SK-N-MC (cell line): Measurements from ENCODE around the gene SLC26A9.

Experiments
- EZH2 ChIP-seq: fragments of 200-600 bp; sonication (generic); IDR thresholded peaks from one replicate; pipeline ENCODE4 v1.6.1; 2017; ENCODE audit warnings: antibody characterized with exemption
- POLR2AphosphoS5 ChIP-seq: IDR thresholded peaks from 2 replicates; pipeline ENCODE4 v1.6.1; 2012; ENCODE audit warnings: mild to moderate bottlenecking, low read depth, low read length, borderline replicate concordance

DNA sequence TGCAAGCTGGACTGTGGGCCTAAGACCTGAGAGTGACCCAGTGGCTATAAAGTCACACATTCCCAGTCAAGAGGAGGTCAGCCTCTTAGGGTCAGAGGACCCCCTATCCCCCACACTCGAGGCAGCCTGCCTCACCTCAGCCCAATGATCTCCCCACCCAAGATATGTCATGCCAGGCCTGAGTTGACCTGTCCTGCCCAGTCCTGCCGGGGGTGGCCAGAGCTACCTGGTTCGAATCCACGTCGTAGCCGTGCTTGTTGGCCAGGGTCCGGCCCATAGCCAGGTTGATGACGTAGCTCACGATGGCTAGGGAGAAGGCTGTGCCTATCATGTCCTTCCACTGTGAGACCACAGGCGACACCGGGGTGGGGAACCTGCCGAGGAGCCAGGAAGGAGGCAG, 15.6 kb downstream of the SLC26A9 start:
- TF ChIP-seq EZH2 (no peak), POLR2AphosphoS5 (no peak)
